Activated naive CD4-positive, alpha-beta T cell treated with anti-CD3 and anti-CD28 coated beads, Interleukin-2, amount 50 U/mL, for 16 hours (primary cell): Measurements from ENCODE around the gene PPP1R3F.
"Not testable (repeated sequence)": the region's sequence is repeated elsewhere in the genome, so short reads cannot be mapped to it uniquely, and the experiment has no call there.

Source experiments
- DNase-seq: peaks from one replicate; pipeline ENCODE4 v3.0.0-alpha.2; 2020

Gene PPP1R3F

GRCh38 chrX:49276207-49276606 is 6.6 kb downstream of the PPP1R3F start:
- no peak for DNase-seq

- DNase-seq = no peak
Observed at GRCh38 chrX:49276671-49277534, 7.3 kb downstream of the PPP1R3F start.

GRCh38 chrX:49277535-49277830 is 7.9 kb downstream of the PPP1R3F start:
- DNase-seq = no peak

- DNase-seq = no peak
Observed at GRCh38 chrX:49278081-49278480, 8.5 kb downstream of the PPP1R3F start.

- DNase-seq = no peak
Observed at GRCh38 chrX:49282647-49283011, 13.0 kb downstream of the PPP1R3F start.

GRCh38 chrX:49284212-49284611 is 14.6 kb downstream of the PPP1R3F start:
- DNase-seq = no peak

GRCh38 chrX:49286136-49286535 is 16.5 kb downstream of the PPP1R3F start:
- no peak for DNase-seq

- DNase-seq = no peak
Observed at GRCh38 chrX:49286581-49286980, 17.0 kb downstream of the PPP1R3F start.

- no peak for DNase-seq
Observed at GRCh38 chrX:49287665-49288064, 18.1 kb downstream of the PPP1R3F start.

GRCh38 chrX:49290215-49290614 is 20.6 kb downstream of the PPP1R3F start:
- DNase-seq = no peak

GRCh38 chrX:49291615-49292337 is 22.2 kb downstream of the PPP1R3F start:
- DNase-seq = peak; percentile 71

- no peak for DNase-seq
Observed at GRCh38 chrX:49292400-49293362, 23.1 kb downstream of the PPP1R3F start.

- DNase-seq = not testable (repeated sequence)
Observed at GRCh38 chrX:49299293-49299692, 29.7 kb downstream of the PPP1R3F start.

GRCh38 chrX:49300703-49301102 is 31.1 kb downstream of the PPP1R3F start:
- no peak for DNase-seq

GRCh38 chrX:49303346-49303745 is 33.8 kb downstream of the PPP1R3F start, which contains the start of gene GAGE10:
TSS of gene GAGE10 (plus strand) at chrX:49303646. CDS start at chrX:49304860, 1,214 bp downstream.
- no peak for DNase-seq

- not testable (repeated sequence) for DNase-seq
Observed at GRCh38 chrX:49307775-49308174, 38.2 kb downstream of the PPP1R3F start.

- DNase-seq = no peak
Observed at GRCh38 chrX:49308604-49309269, 39.1 kb downstream of the PPP1R3F start.

- DNase-seq = no peak
Observed at GRCh38 chrX:49309401-49309981, 39.9 kb downstream of the PPP1R3F start.

GRCh38 chrX:49310371-49310770 is 40.8 kb downstream of the PPP1R3F start:
- no peak for DNase-seq

- DNase-seq = no peak
Observed at GRCh38 chrX:49312176-49312575, 42.6 kb downstream of the PPP1R3F start.

- DNase-seq = no peak
Observed at GRCh38 chrX:49316085-49316484, 46.5 kb downstream of the PPP1R3F start.

- not testable (repeated sequence) for DNase-seq
Observed at GRCh38 chrX:49321737-49322136, 52.1 kb downstream of the PPP1R3F start, which contains the start of gene GAGE12J. TSS of gene GAGE12J (plus strand) at chrX:49322037. CDS start at chrX:49323194, 1,157 bp downstream.
